Heart left ventricle (tissue), 16 donors: ENCODE data around the gene CAMTA1. TPM values are rescaled to one million over a fixed set of nuclear protein-coding genes. Genes with fewer than 3 reads are reported as not detected.

ENCODE experiments used
- ATAC-seq, 4 donors: fragments of 200-7000 bp; cut with Tn5 transposase; one replicate each; pipeline ENCODE4 v1.9.1; 2020 to 2022; ENCODE audit warnings: moderate library complexity in 4 of 4, mild to moderate bottlenecking in 3 of 4, moderate number of reproducible peaks in 1 of 4
- DNase-seq, 5 donors: peaks; one replicate each; pipeline ENCODE4 v3.0.0-alpha.2; 2020
- H3K27ac ChIP-seq, 12 donors: fragments of 200-600 bp; sonication (generic) in 4 of 12; one replicate each; pipeline versions ENCODE4 v1.5.0 to v1.8.0; 2016 to 2022; ENCODE audit warnings: mild to moderate bottlenecking in 2 of 12
- H3K27me3 ChIP-seq, 9 donors: fragments of 200-600 bp; sonication (generic) in 2 of 9; one replicate each; pipeline versions ENCODE4 v1.5.1 to v1.8.0; 2016 to 2022; ENCODE audit warnings: mild to moderate bottlenecking in 3 of 9
- H3K36me3 ChIP-seq, 9 donors: fragments of 200-600 bp; sonication (generic) in 2 of 9; one replicate each; pipeline versions ENCODE4 v1.5.0 to v1.8.0; 2018 to 2022; ENCODE audit warnings: mild to moderate bottlenecking in 2 of 9
- H3K4me1 ChIP-seq, 12 donors: fragments of 200-600 bp; sonication (generic) in 4 of 12; one replicate each; pipeline versions ENCODE4 v1.5.0 to v1.8.0; 2016 to 2022; ENCODE audit warnings: mild to moderate bottlenecking in 3 of 12
- H3K4me3 ChIP-seq, 12 donors: fragments of 200-600 bp; sonication (generic) in 4 of 12; one replicate each; pipeline versions ENCODE4 v1.5.0 to v1.8.0; 2017 to 2022; ENCODE audit warnings: mild to moderate bottlenecking in 9 of 12, moderate library complexity in 4 of 12
- H3K9me3 ChIP-seq, 12 donors: fragments of 200-600 bp; sonication (generic) in 4 of 12; one replicate each; pipeline versions ENCODE4 v1.5.0 to v1.8.0; 2016 to 2022; ENCODE audit warnings: mild to moderate bottlenecking in 1 of 12
- CTCF ChIP-seq, 12 donors: fragments of 200-600 bp; sonication (generic) in 4 of 12; IDR thresholded peaks; one replicate each; pipeline versions ENCODE4 v1.5.0 to v1.8.0; 2018 to 2022; ENCODE audit warnings: antibody characterized with exemption in 12 of 12, mild to moderate bottlenecking in 5 of 12
- POLR2A ChIP-seq, 2 donors: fragments of 450-650 bp; IDR thresholded peaks; one replicate each; pipeline ENCODE4 v1.6.1; 2017; ENCODE audit warnings: antibody characterized with exemption in 2 of 2, mild to moderate bottlenecking in 2 of 2, moderate library complexity in 2 of 2
- WGBS, 4 donors: extraction: QIAGEN DNeasy Blood & Tissue Kit in 2 of 4; methylation state at CpG; one replicate each; pipeline versions ENCODE4 v1.1.5 to v1.1.7; 2013 to 2018; 5-methylcytosine and 5-hydroxymethylcytosine counted together
- intact Hi-C, 10 donors: fragments of 100-400 bp; cut with DNase I; formaldehyde crosslinking; loops; one replicate each; pipeline versions ENCODE4 v1.11.1 to v1.14.2; 2022
- polyA plus RNA-seq, 2 donors: library from polyadenylated mRNA; stranded (reverse); fragments of 200-250 nt; gene quantifications; one replicate each; pipeline ENCODE4 v1.2.3, GENCODE V29; 2013
- total RNA-seq, 9 donors: library from RNA; depleted of rRNA in 2 of 9; stranded (reverse); fragments of >200 nt in 2 of 9; fragmentation: NEBNext Ultra II Directional in 3 of 9; extraction: Animal tissue kit (Norgen Biotek cat#: 25700) in 3 of 9; gene quantifications; one replicate each; pipeline versions ENCODE4 v1.1.0 to v1.2.4, GENCODE V29; 2016 to 2023
- donor health status: ischemic (EF 13 %, LVEDD 7.1; RV severe dilation, severe dysfunction).
- donor health status: healthy with polysubstance abuse.
- donor health status: DM: no; HTN: yes; CAD: no.
- donor health status: DM: no; HTN: no; CAD: no.
- donor health status: ischemic (EF 25% LVEDD 6.9; RV normal size, moderate dysfunction).
- donor health status: ischemic (EF 25% LVEDD 5.7; RV mildly dilated, moderate dysfunction).
- donor health status: healthy.
- donor health status: DM: yes; HTN: yes; CAD: no.
- donor health status: ischemic (EF 35%, LVEDD 5.7; RV mildly dilated, moderate dysfunction).
- donor health status: nonischemic (EF 11% LVEDD 7.7; RV severe dilation, severe dysfunction).
- donor health status: DM: yes; HTN: yes; CAD: no.
- donor health status: PGD.
- donor health status: ischemic (EF 29% LVEDD 5.4; RV normal size, mild dysfunction).
- donor health status: nonischemic (EF 23%, LVEDD 6.1; RV moderate dilation, normal function).

CAMTA1 gene
- total and polyA plus RNA-seq, 11 donors, result 114 to 303 (median 137) TPM

GRCh38 chr1:7606096-7606495 lies 820.8 kb downstream of the CAMTA1 start:
- ATAC-seq, result no peak
- Histone ChIP-seq H3K4me1 (no peaks in the 10 kb centered on the region), H3K9me3 (no peaks in the 10 kb centered on the region), H3K4me3 (no peak overlapping the region), H3K36me3 (no peaks in the 10 kb centered on the region), H3K27ac (no peak overlapping the region), H3K27me3 (no peaks in the 10 kb centered on the region)
- DNase-seq, result no peak
- WGBS, 4 donors, result 62 to 79% (median 76%) methylated on average over 4 of the region's 4 CpGs
- TF ChIP-seq CTCF (IDR thresholded peaks at IDR 0.05) (no peak), POLR2A (IDR thresholded peaks at IDR 0.05) (no peak)
- intact Hi-C loops, result no loop called here

GRCh38 chr1:7607097-7607496 lies 821.8 kb downstream of the CAMTA1 start:
- intact Hi-C loops, result no loop called here
- TF ChIP-seq CTCF (IDR thresholded peaks at IDR 0.05), result no peak
- no peak for TF ChIP-seq POLR2A (IDR thresholded peaks at IDR 0.05)

GRCh38 chr1:7608628-7609305 lies 823.5 kb downstream of the CAMTA1 start:
- Histone ChIP-seq H3K4me3 (no peak overlapping the region), H3K27me3 (no peaks in the 10 kb centered on the region), H3K4me1 (peaks cover 0 to 4% (median 0%) of the 10 kb centered on the region in 12 donors), H3K27ac (no peak overlapping the region), H3K36me3 (no peaks in the 10 kb centered on the region), H3K9me3 (no peaks in the 10 kb centered on the region)
- ATAC-seq (no peak), DNase-seq (no peak)
- 61 to 64% (median 62%) methylated on average over 10 of the region's 10 CpGs for WGBS, 4 donors
- intact Hi-C loops, result no loop called here
- TF ChIP-seq POLR2A (IDR thresholded peaks at IDR 0.05) (no peak), CTCF (IDR thresholded peaks at IDR 0.05) (no peak)

More at GRCh38 chr1:7607097-7607496, 821.8 kb downstream of the CAMTA1 start:
- no peaks in the 10 kb centered on the region for H3K9me3 ChIP-seq
- no peaks in the 10 kb centered on the region for H3K4me1 ChIP-seq
- ATAC-seq (no peak), DNase-seq (no peak)
- no peaks in the 10 kb centered on the region for H3K27me3 ChIP-seq
- no peaks in the 10 kb centered on the region for H3K36me3 ChIP-seq
- no peak overlapping the region for H3K4me3 ChIP-seq
- H3K27ac ChIP-seq, result no peak overlapping the region

GRCh38 chr1:7609311-7609994 lies 824.2 kb downstream of the CAMTA1 start:
- Histone ChIP-seq H3K36me3 (no peaks in the 10 kb centered on the region), H3K4me3 (no peak overlapping the region), H3K27ac (no peak overlapping the region), H3K27me3 (no peaks in the 10 kb centered on the region), H3K4me1 (peaks cover 0 to 8% (median 0%) of the 10 kb centered on the region in 12 donors), H3K9me3 (no peaks in the 10 kb centered on the region)
- ATAC-seq, result no peak
- WGBS, 4 donors, result 83 to 88% (median 85%) methylated on average over 7 of the region's 7 CpGs
- TF ChIP-seq POLR2A (IDR thresholded peaks at IDR 0.05) (no peak), CTCF (IDR thresholded peaks at IDR 0.05) (no peak)
- DNase-seq, result no peak
- intact Hi-C loops, result no loop called here
